ENCODE measurements around the gene IL3.
"Not testable (repeated sequence)": the region's sequence is repeated elsewhere in the genome, so short reads cannot be mapped to it uniquely, and the experiment has no call there.

Gene IL3

DNA sequence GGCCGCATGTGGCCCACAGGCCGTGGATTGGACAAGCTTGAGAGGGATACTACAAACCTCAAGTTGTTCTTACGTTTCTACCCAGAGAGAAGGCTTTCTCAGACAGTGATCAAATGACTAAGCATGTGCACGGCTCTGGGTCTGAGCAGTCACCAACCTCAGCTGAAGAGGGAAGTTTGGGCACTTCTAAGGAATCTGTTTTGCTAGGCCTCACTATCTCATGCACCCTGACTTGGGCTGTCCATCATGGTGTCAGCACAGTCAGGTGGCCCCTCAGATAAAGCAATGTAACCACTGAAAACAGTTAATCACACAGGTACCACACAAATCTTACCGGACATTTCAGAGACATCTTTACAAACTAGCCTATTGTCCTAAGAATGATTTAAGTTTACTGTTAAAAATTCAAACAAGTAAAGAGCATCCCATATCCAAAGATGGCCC, 37.7 kb downstream of the IL3 start:
- DNase-seq, result no peak

DNA sequence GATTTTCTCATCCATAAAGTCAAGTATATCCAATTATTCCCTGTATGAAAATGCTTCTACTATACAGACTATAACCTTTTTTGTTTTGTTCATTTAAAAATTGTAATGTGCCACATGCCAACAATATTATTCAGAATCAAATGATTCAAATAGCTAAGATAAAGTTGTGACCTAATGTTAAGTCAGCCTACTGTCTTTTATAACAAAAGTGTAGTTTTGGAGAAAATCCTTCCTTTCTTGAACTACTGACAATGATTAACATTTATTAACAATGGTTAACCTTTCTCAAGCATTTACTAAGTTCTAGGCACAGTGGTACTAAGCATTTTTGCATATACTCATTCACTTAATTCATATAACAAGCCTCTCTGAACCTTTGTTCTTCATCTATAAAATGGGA, 38.2 kb downstream of the IL3 start:
- no peak for DNase-seq

DNA sequence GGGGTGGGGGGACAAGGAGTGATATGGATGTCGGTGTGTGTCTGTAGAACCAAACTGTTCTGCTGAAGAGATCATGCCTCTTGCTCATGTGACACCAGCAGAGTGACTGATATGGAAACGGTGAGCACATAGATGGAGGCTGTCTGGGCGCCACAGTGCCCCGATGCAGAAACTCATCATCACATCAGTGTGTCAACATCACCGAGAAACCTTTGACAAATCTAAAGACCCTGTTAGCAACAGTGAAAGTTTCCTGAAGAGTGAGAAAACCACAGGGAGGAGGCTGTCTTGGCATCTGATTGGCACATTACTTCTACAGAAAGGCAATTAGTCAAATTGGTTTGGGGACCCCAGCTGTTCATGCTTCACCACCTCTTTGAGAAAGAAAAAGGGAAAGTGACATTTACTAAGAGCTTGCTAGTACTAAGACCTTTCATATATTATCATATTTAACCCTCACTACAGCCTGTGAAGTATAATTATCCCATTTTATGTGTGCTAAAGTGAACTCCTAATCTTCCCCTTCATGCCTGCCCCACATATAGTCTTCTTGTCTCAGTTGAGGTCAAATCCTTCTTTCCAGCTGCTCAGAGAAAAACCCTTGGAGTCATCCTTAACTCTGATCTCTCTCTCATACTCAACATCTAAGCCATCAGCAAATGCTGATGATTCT, 38.8 kb downstream of the IL3 start:
- DNase-seq, result no peak

DNA sequence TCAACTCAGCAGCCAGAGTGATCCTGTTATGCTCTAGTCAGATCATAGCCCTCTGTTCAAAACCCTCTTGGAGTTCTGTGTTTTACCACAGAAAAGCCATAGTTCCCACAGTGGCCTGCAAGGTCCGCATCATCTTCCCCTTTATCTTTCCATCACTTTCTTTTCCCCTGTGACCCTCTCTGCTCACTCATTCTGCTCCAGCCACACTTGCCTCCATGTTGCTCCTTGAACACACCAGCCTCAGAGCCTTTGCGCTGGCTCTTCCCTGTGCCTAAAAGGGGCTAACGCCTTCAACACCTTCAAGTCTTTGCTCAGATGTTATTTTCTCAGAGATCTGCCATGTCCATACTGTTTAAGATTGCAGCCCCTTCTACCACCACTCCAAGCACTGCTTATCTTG, 39.5 kb downstream of the IL3 start:
- DNase-seq, result no peak

DNA sequence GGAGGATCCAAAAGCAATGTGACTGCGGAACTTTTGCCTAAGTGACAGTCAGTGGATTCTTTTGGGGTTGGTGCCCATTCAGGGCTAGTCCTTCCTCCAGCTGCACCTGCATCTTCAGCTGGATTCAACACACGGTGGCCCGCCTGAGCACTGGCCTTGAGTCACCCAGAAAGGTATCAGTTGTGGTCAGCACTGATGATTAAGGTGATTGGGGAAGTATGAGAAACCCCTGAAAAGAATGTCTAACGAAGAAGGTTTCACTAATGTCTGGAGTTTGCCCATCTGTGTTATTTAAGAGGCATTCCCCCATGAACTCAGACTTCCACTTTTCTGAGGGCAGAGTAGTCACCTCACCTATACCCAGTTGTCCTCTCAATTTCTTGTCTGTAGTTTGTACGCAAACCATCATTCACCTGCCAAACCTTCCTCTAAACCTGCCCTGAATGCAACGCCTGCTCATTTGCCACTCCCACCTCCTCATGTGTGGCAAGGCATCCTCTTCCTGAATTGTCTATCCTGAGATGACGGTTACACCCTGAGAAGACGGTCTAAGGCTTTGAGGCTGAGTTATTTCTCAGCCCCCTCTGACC, 40.3 kb downstream of the IL3 start:
- DNase-seq, result no peak

DNA sequence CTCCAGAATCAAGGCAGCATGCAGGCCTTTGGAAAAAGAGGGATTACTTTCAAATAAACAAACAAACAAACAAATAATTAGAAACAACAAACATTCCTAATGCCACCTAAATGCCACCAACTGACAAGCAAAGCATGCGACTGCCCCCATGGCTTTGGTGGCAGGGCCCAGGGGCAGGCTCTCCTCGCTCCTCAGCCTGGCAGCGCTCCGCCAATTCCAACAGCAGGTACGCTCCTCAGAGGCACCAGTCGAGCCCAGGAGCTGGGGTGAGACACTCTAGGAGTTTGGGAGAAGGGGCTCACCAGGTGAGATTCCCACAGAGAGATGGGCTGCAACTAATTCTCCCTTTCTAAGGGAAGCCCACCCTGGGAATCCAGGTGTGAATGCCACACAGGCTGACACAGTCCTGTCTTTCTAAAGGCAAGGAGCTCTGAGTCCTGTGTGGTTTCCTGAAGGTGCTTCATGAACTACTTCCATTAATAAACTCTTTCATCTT, 41.0 kb downstream of the IL3 start:
- no peak for DNase-seq

DNA sequence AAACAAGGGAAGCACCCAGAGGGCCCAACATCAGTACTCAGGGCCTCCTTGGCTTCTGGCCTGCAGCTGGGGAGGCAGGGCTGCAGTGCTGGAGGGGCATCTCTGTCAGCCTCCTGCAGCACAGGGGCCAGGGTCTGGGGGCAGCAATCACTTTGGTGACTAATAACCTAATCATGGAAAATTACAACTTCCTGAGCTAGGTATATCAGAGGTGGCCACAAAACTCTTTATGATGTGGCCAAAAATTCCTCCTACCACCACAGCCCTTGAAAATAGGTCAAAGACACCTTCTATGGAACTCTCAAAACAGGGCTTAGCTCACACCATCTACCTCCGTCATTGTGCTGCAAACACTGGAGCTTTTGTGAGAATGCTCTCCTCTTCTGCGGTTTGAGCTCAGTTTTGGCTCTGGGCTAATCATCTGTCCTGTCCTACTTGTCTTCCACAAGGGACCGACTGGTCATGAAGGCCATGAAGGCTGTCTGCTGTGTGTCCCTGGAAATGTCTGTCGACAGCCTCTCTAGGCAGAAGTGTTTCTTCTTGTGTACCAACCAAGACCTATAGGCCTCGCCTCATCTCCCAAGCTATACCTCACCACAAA, 41.7 kb downstream of the IL3 start:
- no peak for DNase-seq

DNA sequence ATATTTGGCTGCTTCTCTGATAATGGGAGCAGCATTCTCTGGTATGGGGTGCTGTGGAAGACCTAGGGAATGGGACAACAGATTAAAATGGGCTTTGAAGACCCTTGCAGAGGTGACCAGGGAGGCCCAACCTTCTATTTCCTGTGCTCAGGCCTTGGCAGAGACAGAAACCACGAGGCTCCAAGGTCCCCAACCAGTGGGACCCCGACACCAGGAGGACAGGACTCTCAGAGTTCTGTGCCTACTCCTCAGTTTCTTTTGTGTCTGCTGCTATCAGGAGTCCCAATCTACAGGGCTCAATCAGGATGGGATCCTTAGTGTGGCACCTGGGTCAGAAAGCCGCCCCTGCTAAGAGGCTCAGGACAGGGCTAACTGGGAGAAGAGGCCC, 42.5 kb downstream of the IL3 start:
- no peak for DNase-seq

DNA sequence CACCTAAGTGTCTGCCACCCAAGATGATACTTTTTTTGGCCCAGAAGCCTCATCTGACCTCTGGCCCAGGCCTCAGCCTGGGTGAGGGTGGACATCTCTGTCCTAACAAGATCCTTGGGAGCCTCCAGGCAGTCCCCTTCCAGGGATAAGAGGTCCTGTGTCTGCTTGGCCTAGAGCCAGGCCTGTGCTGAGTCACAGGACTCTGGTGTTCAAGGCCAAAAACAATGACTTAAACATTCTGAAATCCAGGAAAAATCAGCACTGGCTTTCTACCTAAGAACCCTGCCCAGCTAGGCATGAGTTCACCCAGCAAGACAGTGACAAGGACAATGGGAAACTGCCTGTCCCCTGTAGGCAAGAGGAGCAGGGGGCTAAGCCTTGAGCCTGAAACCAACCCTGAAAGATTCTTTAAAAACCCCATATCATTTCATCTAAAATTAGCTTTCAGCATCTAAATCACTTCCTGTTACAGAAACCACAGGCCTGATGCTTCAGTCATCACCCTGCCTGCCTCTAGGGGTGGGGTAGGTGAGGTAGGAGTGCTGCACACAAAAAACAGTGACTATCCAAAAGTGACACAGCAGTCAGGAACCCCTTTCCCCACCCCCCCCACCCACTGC, 43.0 kb downstream of the IL3 start:
- no peak for DNase-seq

DNA sequence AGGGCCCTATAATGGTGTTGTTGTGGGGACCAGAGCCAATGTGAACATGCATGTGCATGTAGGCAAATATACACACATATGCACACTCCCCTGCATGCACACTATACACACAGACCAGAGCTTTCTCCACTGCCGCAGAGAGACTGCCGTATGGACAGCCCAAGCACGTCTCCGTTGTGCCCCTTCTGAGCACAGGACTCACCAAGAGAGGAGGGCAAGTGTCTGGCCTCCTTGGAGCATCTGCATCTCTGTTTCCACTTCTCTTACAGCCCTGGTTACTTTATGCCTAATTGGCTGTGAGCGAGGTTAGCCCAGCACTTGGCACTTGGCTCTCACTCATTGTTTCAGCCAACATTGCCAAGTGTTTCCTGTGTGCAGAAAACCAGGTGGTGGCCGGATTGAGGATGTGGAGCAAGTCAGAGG, 43.5 kb downstream of the IL3 start:
- DNase-seq, result peak; percentile 1

DNA sequence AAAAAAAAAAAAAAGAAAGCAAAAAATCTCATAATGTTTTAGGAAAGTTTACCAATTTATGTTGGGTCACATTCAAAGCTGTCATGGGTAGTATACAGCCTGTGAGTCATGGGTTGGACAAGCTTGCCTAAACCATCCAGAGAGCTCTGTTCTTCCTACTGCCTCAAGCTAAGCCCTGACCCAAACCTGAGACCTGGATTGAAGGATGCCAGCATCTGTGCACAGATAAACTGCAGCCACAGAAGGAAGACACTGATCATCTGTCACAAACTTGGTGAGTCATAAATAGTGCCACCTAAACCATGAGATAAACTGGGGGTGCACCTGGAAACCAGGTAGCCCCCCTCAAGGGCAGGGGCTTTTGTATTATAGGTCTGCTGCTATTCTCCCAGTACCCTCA, 44.1 kb downstream of the IL3 start:
- DNase-seq, result no peak

DNA sequence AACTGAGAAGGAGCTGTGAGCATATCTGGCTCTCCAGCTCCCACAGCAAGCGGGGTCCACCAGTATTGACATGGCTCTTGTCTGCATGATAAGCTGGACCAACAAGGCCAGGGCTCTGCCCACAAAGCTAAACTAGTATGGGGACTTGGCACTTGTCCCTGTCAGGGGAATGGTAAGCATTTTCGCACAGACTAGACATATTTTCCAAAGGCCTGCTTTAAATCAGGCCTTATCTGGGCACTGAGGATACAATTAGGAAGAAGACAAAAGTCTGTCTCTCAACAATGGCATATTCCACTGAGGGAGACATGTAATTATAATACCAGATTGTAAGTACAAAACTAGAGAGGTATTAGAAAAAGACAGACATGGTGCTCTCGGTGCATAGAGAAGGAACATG, 45.2 kb downstream of the IL3 start:
- no peak for DNase-seq

DNA sequence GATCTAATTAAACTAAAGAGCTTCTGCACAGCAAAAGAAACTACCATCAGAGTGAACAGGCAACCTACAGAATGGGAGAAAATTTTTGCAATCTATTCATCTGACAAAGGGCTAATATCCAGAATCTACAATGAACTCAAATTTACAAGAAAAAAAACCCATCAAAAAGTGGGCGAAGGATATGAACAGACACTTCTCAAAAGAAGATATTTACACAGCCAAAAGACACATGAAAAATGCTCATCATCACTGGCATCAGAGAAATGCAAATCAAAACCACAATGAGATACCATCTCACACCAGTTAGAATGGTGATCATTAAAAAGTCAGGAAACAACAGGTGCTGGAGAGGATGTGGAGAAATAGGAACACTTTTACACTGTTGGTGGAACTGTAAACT, 48.0 kb downstream of the IL3 start:
- not testable (repeated sequence) for DNase-seq

DNA sequence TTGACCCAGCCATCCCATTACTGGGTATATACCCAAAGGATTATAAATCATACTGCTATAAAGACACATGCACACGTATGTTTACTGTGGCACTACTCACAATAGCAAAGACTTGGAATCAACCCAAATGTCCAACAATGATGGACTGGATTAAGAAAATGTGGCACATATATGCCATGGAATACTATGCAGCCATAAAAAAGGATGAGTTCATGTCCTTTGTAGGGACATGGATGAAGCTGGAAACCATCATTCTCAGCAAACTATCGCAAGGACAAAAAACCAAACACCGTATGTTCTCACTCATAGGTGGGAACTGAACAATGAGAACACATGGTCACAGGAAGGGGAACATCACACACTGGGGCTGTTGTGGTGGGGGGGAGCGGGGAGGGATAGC, 48.5 kb downstream of the IL3 start:
- DNase-seq, result not testable (repeated sequence)

DNA sequence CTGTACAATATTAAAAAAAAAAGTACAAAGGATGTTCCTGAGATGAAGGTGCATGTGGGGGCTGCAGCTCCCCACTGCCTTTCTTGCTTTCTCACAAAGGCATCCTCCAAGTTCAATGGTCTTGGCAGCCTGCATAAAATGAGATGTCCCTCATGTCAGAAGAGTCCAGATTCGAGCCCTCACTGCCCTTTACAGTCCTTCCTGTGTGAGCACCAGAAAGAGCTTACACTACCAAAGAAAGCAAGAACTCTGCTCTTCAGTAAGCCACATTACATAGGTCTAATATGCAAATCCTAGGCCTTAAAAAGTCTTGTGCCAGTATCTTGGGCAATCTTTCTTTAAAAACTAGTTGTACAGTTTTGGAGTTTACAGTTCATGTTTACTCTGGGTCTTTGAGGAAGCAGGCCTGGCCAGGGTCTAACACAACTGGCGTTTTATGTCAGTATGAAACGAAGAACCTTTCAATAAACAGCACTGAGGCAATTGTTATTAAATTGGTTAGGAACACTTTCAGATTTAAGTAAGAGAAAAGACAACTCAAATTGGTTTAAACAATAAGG, 49.1 kb downstream of the IL3 start:
- DNase-seq, result no peak

DNA sequence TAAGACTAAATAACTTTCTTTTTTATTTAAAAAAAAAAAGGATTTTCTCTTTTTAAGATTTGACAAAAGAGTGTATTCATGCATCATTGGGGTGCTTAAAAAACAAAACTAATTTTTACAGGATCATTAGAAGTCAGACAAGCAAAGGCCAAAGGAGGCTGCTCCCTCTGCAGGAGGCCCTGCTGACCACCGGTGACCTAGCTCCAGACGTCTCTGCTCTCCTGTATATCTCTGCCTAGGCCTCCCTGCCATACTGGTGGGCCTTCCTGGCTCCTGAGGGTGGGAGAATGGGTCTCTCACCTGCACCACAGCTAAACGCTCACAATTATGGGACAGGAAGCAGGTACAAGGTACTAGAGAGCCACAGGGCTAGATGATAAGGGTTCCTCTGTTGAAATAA, 49.7 kb downstream of the IL3 start:
- no peak for DNase-seq

DNA sequence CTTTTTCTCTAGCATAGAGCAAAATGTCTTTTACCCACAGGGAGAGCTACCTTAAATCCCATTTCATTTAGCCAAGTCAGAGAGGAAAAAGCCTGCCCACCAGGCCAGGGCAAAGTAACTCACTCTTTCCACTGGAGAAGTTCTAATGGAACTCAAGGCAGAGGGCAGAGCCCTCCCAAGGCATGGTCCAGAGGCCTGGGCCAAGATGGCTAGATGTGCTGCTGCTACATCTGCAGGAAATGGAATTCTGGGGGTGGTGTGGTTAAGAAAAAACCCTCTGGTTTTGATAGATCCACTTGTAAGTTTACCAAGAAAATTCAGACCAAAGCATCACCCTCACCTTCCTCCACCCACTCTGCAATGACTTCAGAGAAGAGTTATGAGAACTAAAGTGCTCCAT, 50.5 kb downstream of the IL3 start:
- DNase-seq, result no peak

DNA sequence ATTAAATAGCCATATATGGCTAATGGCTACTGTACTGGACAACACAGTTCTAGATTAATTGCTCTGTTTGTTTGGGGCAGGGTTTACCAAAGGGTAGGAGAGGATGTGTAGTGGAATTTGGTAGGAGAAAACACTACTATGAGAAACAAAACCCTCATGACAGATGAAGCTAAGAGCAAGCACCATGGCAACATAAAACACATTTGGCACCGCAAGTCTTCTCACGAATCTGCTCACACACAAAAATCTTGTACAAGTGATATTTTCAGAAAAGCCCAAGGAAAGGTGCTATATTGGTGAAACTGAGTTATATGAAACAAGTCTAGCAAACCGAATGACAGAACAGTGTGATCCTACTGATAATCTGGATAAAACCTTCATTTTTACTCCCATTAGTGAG, 51.7 kb downstream of the IL3 start:
- no peak for DNase-seq
